GM06990 (cell line): ENCODE results near the gene ATXN10.

Experiments used
- DNase-seq: peaks from one replicate; pipeline ENCODE4 v3.0.0-alpha.2; 2011; ENCODE audit not compliant: insufficient read length; ENCODE audit errors: extremely low read depth
- H3K27me3 ChIP-seq: replicated peaks from 2 replicates; pipeline ENCODE4 v1.6.0; 2011; ENCODE audit warnings: low read length; ENCODE audit not compliant: control insufficient read depth, insufficient read depth
- H3K36me3 ChIP-seq: 2 replicates; pipeline ENCODE4 v1.5.1; 2011; ENCODE audit warnings: low read length; ENCODE audit not compliant: control insufficient read depth, insufficient read depth
- H3K4me3 ChIP-seq: replicated peaks from 2 replicates; pipeline ENCODE4 v1.5.1; 2011; ENCODE audit warnings: low read depth, mild to moderate bottlenecking, control low read depth, low read length
- TF ChIP-seq, protein P1 (sequence below): IDR thresholded peaks from 2 replicates; pipeline ENCODE4 v1.5.1; 2011; ENCODE audit warnings: low read length, control low read depth, mild to moderate bottlenecking, inconsistent platforms; ENCODE audit not compliant: insufficient read depth, poor library complexity, severe bottlenecking

Gene ATXN10

GRCh38 chr22:45632791-45633515 lies 38.7 kb upstream of the ATXN10 start:
- TF ChIP-seq, protein P1, sequence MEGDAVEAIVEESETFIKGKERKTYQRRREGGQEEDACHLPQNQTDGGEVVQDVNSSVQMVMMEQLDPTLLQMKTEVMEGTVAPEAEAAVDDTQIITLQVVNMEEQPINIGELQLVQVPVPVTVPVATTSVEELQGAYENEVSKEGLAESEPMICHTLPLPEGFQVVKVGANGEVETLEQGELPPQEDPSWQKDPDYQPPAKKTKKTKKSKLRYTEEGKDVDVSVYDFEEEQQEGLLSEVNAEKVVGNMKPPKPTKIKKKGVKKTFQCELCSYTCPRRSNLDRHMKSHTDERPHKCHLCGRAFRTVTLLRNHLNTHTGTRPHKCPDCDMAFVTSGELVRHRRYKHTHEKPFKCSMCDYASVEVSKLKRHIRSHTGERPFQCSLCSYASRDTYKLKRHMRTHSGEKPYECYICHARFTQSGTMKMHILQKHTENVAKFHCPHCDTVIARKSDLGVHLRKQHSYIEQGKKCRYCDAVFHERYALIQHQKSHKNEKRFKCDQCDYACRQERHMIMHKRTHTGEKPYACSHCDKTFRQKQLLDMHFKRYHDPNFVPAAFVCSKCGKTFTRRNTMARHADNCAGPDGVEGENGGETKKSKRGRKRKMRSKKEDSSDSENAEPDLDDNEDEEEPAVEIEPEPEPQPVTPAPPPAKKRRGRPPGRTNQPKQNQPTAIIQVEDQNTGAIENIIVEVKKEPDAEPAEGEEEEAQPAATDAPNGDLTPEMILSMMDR, result no peak
- H3K27me3 ChIP-seq, result peaks cover 1% of the 10 kb centered on the region; the same call in 1 of the 2 replicates
- H3K36me3 ChIP-seq, result no peaks in the 10 kb centered on the region
- no peak for DNase-seq
- H3K4me3 ChIP-seq, result no peak overlapping the region

DNA sequence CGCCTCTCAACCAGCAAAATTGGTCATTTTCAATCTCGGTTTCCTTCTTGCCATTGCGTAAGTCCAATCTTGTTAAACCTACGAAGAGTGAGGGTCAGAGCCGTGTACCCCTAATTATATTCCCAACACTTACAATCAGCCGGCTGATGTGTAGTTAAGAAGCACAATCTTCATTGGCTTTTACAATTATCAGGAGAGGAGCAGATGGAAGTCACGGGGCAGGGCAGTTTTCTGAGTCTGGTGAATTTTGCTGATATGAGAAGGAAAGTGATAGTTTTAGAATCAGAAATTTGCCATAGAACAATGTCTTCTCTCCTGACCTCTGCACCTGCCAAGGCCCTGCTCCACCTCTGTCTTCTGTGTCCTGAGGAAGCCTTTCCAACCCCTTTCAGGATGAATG lies 35.0 kb upstream of the ATXN10 start:
- Histone ChIP-seq H3K27me3 (peaks cover 1% of the 10 kb centered on the region; the same call in 1 of the 2 replicates), H3K4me3 (no peak overlapping the region), H3K36me3 (no peaks in the 10 kb centered on the region)
- DNase-seq, result no peak
- TF ChIP-seq, protein P1, result no peak

GRCh38 chr22:45638197-45638596 lies 33.4 kb upstream of the ATXN10 start:
- H3K4me3 ChIP-seq, result no peak overlapping the region
- peaks cover 1% of the 10 kb centered on the region; the same call in 1 of the 2 replicates for H3K27me3 ChIP-seq
- DNase-seq, result no peak

DNA sequence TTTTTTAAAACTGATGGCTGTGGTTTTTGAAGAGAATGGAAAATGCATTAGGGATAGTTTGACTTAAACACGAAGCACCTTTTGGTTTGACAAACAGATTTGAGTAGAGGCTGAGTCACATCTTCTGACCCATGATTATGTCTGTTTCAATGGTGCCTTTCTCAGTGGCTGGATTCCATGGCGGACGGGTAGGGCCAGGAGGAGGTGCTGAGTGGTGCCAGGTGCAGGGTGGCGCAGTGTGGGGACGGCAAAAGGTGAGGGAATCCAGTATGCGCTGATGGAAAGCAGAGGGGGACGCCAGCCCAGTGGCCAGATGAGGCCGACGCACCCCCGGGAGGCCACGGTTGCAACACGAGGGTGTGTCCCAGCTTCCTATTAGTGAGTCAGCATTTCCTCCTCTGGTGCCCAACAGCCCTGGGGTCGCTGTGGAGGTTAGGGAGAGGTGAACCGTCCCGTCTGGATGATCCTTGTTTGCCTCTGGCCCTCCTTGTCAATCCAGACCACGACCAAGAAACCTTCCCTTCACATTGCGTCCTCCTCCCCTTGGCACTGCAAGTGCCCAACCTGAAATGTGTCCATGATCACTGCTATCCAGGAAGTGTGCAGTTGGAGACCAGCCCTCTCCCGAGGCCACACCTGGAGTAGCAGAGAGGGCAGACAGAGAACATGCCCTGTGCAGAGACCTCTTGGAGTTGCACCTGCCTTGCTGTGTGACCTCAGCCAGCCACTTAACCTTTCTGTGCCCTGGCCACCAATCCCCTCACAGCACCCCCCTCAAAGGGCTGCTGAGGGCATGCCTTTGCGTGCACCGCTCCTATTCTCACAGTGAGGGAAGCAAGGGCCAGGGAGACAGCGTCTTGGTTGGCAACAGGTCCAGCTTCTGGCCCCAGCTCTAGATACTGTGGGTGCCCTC lies 32.5 kb upstream of the ATXN10 start:
- DNase-seq, result no peak
- Histone ChIP-seq H3K27me3 (peaks cover 1% of the 10 kb centered on the region; the same call in 1 of the 2 replicates), H3K4me3 (no peak overlapping the region), H3K36me3 (no peaks in the 10 kb centered on the region)
- TF ChIP-seq, protein P1, result no peak

More at GRCh38 chr22:45638197-45638596, 33.4 kb upstream of the ATXN10 start:
- TF ChIP-seq, protein P1, result no peak
- H3K36me3 ChIP-seq, result no peaks in the 10 kb centered on the region

DNA sequence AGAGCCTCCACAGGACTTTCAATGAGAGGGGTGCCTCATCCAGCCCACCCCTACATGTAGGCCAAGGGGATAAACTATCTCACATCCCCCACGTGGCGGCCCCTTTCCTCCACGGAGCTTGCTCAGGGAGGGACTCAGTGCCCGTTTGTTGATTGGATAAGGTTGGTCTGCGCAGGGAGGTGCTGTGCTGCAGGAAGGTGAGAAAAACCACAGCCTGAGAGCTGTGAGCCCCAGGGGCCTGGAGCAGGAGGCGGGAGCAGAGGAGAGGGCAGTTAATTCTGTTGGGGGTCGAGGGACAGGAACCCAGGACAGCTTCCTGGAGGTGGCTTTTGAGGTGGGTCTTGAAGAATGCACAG lies 31.9 kb upstream of the ATXN10 start:
- no peak for DNase-seq
- TF ChIP-seq, protein P1, result no peak
- H3K36me3 ChIP-seq, result no peaks in the 10 kb centered on the region
- H3K27me3 ChIP-seq, result peaks cover 1% of the 10 kb centered on the region; the same call in 1 of the 2 replicates
- H3K4me3 ChIP-seq, result no peak overlapping the region
